K562 (cell line): Measurements from ENCODE around the gene MYOC. TPM values are rescaled to one million over a fixed set of nuclear protein-coding genes. Genes with fewer than 3 reads are reported as not detected.

Experiments used
- C11orf30 ChIP-seq: fragments of 450-650 bp; IDR thresholded peaks from 2 replicates; pipeline ENCODE4 v1.6.1; 2016; ENCODE audit warnings: low read depth, mild to moderate bottlenecking
- CBX8 ChIP-seq: fragments of 200-600 bp; sonication (generic); IDR thresholded peaks from 2 replicates; pipeline ENCODE4 v1.6.1; 2012; ENCODE audit warnings: borderline replicate concordance, mixed run types, low read depth, mild to moderate bottlenecking, moderate library complexity, mixed read lengths, low read length, control low read depth, inconsistent platforms; ENCODE audit not compliant: poor library complexity, severe bottlenecking; ENCODE audit errors: extremely low read depth
- MECOM ChIP-seq: fragments of 250-450 bp; sonication (Bioruptor Pico); IDR thresholded peaks from 2 replicates; pipeline ENCODE4 v1.8.0; 2022; ENCODE audit warnings: inconsistent platforms
- MGA ChIP-seq: fragments of 450-650 bp; IDR thresholded peaks from 2 replicates; pipeline ENCODE4 v1.6.1; 2016; ENCODE audit warnings: mild to moderate bottlenecking, moderate library complexity
- YY1 ChIP-seq, 3 experiments: IDR thresholded peaks; 2 replicates each; pipeline ENCODE4 v1.6.1; 2011; ENCODE audit warnings: low read length in 2 of 3, mild to moderate bottlenecking in 2 of 3, moderate library complexity in 2 of 3, borderline replicate concordance in 1 of 3, control low read depth in 1 of 3, low read depth in 1 of 3; ENCODE audit not compliant: insufficient read depth in 3 of 3, insufficient replicate concordance in 2 of 3, control insufficient read depth in 1 of 3, insufficient read length in 1 of 3; ENCODE audit errors: extremely low read depth in 1 of 3
- polyA plus RNA-seq, 8 experiments: library from polyadenylated mRNA; depleted of rRNA in 4 of 8; stranded (reverse) in 5 of 8; unstranded in 3 of 8; fragments of >200 nt; fragmentation: Nextera tagmentation in 2 of 8; fragmentation: Illumina TruSeq in 1 of 8; extraction: Ambion mirVana in 2 of 8; extraction: Trizol in 1 of 8; gene quantifications; 2 replicates each; pipeline versions ENCODE4 v1.2.1 to v1.2.3, GENCODE V29; 2011 to 2014; ENCODE audit warnings: inconsistent platforms in 1 of 8, missing spikeins in 1 of 8
- total RNA-seq, 7 experiments: library from RNA; depleted of rRNA in 6 of 7; stranded (reverse); fragments of >200 nt in 6 of 7; fragmentation: Illumina TruSeq in 2 of 7; extraction: Trizol in 2 of 7; gene quantifications; 2 replicates each; pipeline versions ENCODE4 v1.2.1 to v1.2.3, GENCODE V29; 2011 to 2021; ENCODE audit warnings: low replicate concordance in 1 of 7
- TF ChIP-seq, protein P1 (sequence below): fragments of 250-450 bp; sonication (Bioruptor Pico); IDR thresholded peaks from 2 replicates; pipeline ENCODE4 v1.4.0; 2020; ENCODE audit warnings: mild to moderate bottlenecking, moderate library complexity, borderline replicate concordance
- TF ChIP-seq, protein P2 (sequence below): sonication (generic); formaldehyde crosslinking; IDR thresholded peaks from 2 replicates; pipeline ENCODE4 v1.4.0; 2020; ENCODE audit warnings: mild to moderate bottlenecking, missing genetic modification reagents
- TF ChIP-seq, protein P3 (sequence below): sonication (generic); formaldehyde crosslinking; IDR thresholded peaks from 2 replicates; pipeline ENCODE4 v1.9.0; 2022; ENCODE audit warnings: mild to moderate bottlenecking, missing genetic modification reagents

MYOC gene
- total and polyA plus RNA-seq, 9 of the 15 experiments (the other 6 are each of a cell fraction or from before 2014, with no cell fraction given), result not detected

- TF ChIP-seq MGA (peak; percentile 67), C11orf30 (peak; percentile 70), MECOM (no peak), YY1 (IDR thresholded peaks at IDR 0.05; ENCODE audit: borderline replicate concordance in 1 of 3, control insufficient read depth in 1 of 3, extremely low read depth in 1 of 3, insufficient read depth in 3 of 3, insufficient read length in 1 of 3, insufficient replicate concordance in 2 of 3, low read depth in 1 of 3, low read length in 2 of 3) (no peak), CBX8 (no peak)
- TF ChIP-seq, protein P1, sequence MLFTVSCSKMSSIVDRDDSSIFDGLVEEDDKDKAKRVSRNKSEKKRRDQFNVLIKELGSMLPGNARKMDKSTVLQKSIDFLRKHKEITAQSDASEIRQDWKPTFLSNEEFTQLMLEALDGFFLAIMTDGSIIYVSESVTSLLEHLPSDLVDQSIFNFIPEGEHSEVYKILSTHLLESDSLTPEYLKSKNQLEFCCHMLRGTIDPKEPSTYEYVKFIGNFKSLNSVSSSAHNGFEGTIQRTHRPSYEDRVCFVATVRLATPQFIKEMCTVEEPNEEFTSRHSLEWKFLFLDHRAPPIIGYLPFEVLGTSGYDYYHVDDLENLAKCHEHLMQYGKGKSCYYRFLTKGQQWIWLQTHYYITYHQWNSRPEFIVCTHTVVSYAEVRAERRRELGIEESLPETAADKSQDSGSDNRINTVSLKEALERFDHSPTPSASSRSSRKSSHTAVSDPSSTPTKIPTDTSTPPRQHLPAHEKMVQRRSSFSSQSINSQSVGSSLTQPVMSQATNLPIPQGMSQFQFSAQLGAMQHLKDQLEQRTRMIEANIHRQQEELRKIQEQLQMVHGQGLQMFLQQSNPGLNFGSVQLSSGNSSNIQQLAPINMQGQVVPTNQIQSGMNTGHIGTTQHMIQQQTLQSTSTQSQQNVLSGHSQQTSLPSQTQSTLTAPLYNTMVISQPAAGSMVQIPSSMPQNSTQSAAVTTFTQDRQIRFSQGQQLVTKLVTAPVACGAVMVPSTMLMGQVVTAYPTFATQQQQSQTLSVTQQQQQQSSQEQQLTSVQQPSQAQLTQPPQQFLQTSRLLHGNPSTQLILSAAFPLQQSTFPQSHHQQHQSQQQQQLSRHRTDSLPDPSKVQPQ, result no peak
- TF ChIP-seq, protein P2, sequence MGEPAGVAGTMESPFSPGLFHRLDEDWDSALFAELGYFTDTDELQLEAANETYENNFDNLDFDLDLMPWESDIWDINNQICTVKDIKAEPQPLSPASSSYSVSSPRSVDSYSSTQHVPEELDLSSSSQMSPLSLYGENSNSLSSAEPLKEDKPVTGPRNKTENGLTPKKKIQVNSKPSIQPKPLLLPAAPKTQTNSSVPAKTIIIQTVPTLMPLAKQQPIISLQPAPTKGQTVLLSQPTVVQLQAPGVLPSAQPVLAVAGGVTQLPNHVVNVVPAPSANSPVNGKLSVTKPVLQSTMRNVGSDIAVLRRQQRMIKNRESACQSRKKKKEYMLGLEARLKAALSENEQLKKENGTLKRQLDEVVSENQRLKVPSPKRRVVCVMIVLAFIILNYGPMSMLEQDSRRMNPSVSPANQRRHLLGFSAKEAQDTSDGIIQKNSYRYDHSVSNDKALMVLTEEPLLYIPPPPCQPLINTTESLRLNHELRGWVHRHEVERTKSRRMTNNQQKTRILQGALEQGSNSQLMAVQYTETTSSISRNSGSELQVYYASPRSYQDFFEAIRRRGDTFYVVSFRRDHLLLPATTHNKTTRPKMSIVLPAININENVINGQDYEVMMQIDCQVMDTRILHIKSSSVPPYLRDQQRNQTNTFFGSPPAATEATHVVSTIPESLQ, result no peak
- TF ChIP-seq, protein P3, sequence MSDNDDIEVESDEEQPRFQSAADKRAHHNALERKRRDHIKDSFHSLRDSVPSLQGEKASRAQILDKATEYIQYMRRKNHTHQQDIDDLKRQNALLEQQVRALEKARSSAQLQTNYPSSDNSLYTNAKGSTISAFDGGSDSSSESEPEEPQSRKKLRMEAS (CRISPR knock-in tag), result no peak
These were observed 28.7 kb downstream of the MYOC start (continued) for GRCh38 chr1:171623651-171624331.
